GM21526 (cell line): ENCODE measurements around the gene IFT122.

ENCODE experiments used
- ATAC-seq: cut with Tn5 transposase; IDR thresholded peaks from one replicate; pipeline ENCODE4 v1.9.1; 2021; ENCODE audit warnings: moderate library complexity; ENCODE audit not compliant: unreplicated experiment, low FRiP score

IFT122 gene

GRCh38 chr3:129563850-129564535, 124.0 kb downstream of the IFT122 start:
- no peak for ATAC-seq

GRCh38 chr3:129564981-129565644, 125.1 kb downstream of the IFT122 start:
- no peak for ATAC-seq

- no peak for ATAC-seq
These were observed 125.9 kb downstream of the IFT122 start for GRCh38 chr3:129565902-129566301.

GRCh38 chr3:129567176-129567705, 127.2 kb downstream of the IFT122 start:
- ATAC-seq: no peak

GRCh38 chr3:129567939-129568338, 127.9 kb downstream of the IFT122 start:
- ATAC-seq: no peak

- ATAC-seq: no peak
These were observed 129.8 kb downstream of the IFT122 start for GRCh38 chr3:129569856-129570255.
